GOT3 (cell line): ENCODE results near the gene C17orf58.

Experiments
- DNase-seq: peaks from one replicate; lab custom pipeline; 2025; ENCODE audit warnings: mixed read lengths; lab: John Stamatoyannopoulos, UW

Gene C17orf58

GRCh38 chr17:67959510-67959909 lies 36.8 kb downstream of the C17orf58 start:
- no peak for DNase-seq

GRCh38 chr17:67950945-67951344 lies 45.3 kb downstream of the C17orf58 start:
- no peak for DNase-seq

GRCh38 chr17:67947325-67947813 lies 48.9 kb downstream of the C17orf58 start:
- no peak for DNase-seq

GRCh38 chr17:67946513-67946912 lies 49.8 kb downstream of the C17orf58 start:
- DNase-seq = no peak

- no peak for DNase-seq
Observed at GRCh38 chr17:67944035-67944434, 52.2 kb downstream of the C17orf58 start.

GRCh38 chr17:67942810-67943209 lies 53.5 kb downstream of the C17orf58 start:
- DNase-seq = no peak
